KMS-11 (cell line): Measurements from ENCODE around the gene SEC24D.

ENCODE experiments used
- H2AFZ ChIP-seq: fragments of 200-600 bp; sonication (generic); 2 replicates; pipeline ENCODE4 v1.6.1; 2016; ENCODE audit warnings: antibody characterized with exemption, mixed run types, low read depth
- H3K27ac ChIP-seq: fragments of 200-600 bp; sonication (generic); 2 replicates; pipeline ENCODE4 v1.6.1; 2016; ENCODE audit warnings: mild to moderate bottlenecking, mixed run types
- H3K27me3 ChIP-seq: fragments of 200-600 bp; sonication (generic); 2 replicates; pipeline ENCODE4 v1.6.1; 2017; ENCODE audit warnings: mild to moderate bottlenecking, low read depth, mixed run types, moderate library complexity; ENCODE audit not compliant: insufficient read depth
- H3K36me3 ChIP-seq: fragments of 200-600 bp; sonication (generic); 2 replicates; pipeline ENCODE4 v1.6.1; 2017; ENCODE audit warnings: mild to moderate bottlenecking, mixed run types; ENCODE audit not compliant: insufficient read depth
- H3K4me1 ChIP-seq: fragments of 200-600 bp; sonication (generic); 2 replicates; pipeline ENCODE4 v1.6.1; 2016; ENCODE audit warnings: mild to moderate bottlenecking, low read depth, mixed run types; ENCODE audit not compliant: poor library complexity, severe bottlenecking
- H3K4me2 ChIP-seq: fragments of 200-600 bp; sonication (generic); 2 replicates; pipeline ENCODE4 v1.7.0; 2016; ENCODE audit warnings: mild to moderate bottlenecking, mixed run types
- H3K4me3 ChIP-seq: fragments of 200-600 bp; sonication (generic); IDR thresholded peaks from 2 replicates; pipeline ENCODE4 v1.6.1; 2017; ENCODE audit warnings: low read depth, low read length, mixed read lengths; ENCODE audit not compliant: insufficient read depth
- H3K79me2 ChIP-seq: fragments of 200-600 bp; sonication (generic); 2 replicates; pipeline ENCODE4 v1.6.1; 2016; ENCODE audit warnings: low read depth, mixed run types; ENCODE audit not compliant: insufficient read depth
- H3K9ac ChIP-seq: fragments of 200-600 bp; sonication (generic); 2 replicates; pipeline ENCODE4 v1.6.1; 2016; ENCODE audit warnings: mild to moderate bottlenecking, mixed run types
- H4K20me1 ChIP-seq: fragments of 200-600 bp; sonication (generic); 2 replicates; pipeline ENCODE4 v1.6.1; 2016; ENCODE audit warnings: mild to moderate bottlenecking, mixed run types; ENCODE audit not compliant: insufficient read depth
- TF ChIP-seq, protein P1 (sequence below): fragments of 200-600 bp; sonication (generic); conservative IDR thresholded peaks from 2 replicates; pipeline ENCODE4 v1.6.1; 2017; ENCODE audit warnings: low read depth, mild to moderate bottlenecking, antibody characterized with exemption, low read length, moderate library complexity, mixed read lengths

SEC24D gene

DNA sequence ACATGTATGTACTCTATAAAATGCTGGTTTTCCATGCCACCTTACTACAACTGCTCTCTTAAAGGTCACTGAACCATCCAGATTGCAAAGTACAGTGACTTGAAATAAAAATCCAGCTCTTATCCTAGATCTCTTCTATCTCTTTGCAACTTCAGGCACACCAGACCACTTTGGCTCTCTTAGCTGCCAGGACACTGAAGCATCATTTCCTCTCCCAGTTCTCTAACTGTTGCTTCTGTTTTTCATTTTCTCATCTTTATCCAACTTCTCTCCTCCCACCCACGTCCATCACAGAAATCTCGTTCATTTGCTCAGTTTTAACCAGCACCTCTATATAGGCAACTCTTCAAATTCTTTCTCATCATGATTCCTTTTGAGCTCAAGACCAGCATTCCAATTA lies 76.4 kb downstream of the SEC24D start:
- Histone ChIP-seq H2AFZ (no peak overlapping the region), H4K20me1 (no peaks in the 10 kb centered on the region), H3K27ac (no peak overlapping the region), H3K4me3 (no peak overlapping the region), H3K9ac (no peak overlapping the region), H3K4me2 (peak overlapping the region; percentile 9; the same call in 1 of the 2 replicates), H3K79me2 (no peaks in the 10 kb centered on the region), H3K36me3 (0 out of 2 replicates have a peak, but pooled peaks cover 6% of the 10 kb centered on the region), H3K4me1 (peaks cover 29% of the 10 kb centered on the region), H3K27me3 (no peaks in the 10 kb centered on the region)
- TF ChIP-seq, protein P1, sequence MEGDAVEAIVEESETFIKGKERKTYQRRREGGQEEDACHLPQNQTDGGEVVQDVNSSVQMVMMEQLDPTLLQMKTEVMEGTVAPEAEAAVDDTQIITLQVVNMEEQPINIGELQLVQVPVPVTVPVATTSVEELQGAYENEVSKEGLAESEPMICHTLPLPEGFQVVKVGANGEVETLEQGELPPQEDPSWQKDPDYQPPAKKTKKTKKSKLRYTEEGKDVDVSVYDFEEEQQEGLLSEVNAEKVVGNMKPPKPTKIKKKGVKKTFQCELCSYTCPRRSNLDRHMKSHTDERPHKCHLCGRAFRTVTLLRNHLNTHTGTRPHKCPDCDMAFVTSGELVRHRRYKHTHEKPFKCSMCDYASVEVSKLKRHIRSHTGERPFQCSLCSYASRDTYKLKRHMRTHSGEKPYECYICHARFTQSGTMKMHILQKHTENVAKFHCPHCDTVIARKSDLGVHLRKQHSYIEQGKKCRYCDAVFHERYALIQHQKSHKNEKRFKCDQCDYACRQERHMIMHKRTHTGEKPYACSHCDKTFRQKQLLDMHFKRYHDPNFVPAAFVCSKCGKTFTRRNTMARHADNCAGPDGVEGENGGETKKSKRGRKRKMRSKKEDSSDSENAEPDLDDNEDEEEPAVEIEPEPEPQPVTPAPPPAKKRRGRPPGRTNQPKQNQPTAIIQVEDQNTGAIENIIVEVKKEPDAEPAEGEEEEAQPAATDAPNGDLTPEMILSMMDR: no peak

DNA sequence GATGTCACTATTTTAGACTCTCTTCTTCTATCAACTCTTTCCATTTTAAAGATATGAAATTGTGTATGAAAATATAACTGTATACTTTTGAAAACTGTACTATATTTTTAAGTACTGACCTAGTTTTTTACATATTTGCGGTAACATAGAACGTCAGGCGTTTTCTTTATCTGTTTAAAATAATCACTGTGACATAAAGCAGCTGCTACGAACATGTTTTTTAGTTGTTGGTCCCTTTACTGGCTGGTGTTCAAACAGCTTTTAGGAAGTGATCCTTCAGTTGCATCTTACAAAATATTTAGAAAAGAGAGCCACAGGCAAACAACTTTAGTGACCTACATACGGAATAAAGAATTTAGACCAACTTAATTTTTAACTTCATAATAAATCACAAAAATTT lies 77.6 kb downstream of the SEC24D start:
- H3K27ac ChIP-seq: no peak overlapping the region
- no peaks in the 10 kb centered on the region for H3K36me3 ChIP-seq
- no peak overlapping the region for H3K4me2 ChIP-seq
- H4K20me1 ChIP-seq: no peaks in the 10 kb centered on the region
- no peak overlapping the region for H2AFZ ChIP-seq
- H3K9ac ChIP-seq: no peak overlapping the region
- no peaks in the 10 kb centered on the region for H3K27me3 ChIP-seq
- H3K4me3 ChIP-seq: no peak overlapping the region
- TF ChIP-seq, protein P1: no peak
- H3K4me1 ChIP-seq: peaks cover 29% of the 10 kb centered on the region
- H3K79me2 ChIP-seq: no peaks in the 10 kb centered on the region

DNA sequence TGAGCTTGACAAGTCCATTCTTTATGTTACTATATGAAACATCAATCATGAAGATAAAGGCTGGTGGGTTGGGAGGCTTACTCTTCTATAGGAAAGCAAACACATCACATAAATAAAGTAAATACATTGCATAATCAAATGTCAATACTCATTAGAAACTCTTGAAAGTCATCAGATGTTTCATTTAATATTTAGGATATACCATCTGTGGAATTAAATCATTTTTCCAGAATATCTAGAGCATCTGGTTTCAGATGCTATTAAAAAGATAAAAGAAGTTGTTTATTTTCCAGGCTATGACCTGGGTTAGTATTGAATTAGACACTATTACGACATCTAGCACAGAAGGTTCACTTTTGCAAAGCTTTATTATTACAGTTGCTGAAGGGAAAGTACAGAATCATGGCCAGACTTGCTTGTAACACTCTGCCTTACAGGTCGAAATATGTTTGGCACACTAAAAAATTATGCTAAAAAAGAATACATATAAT lies 78.1 kb downstream of the SEC24D start:
- Histone ChIP-seq H3K4me1 (peaks cover 29% of the 10 kb centered on the region), H3K79me2 (no peaks in the 10 kb centered on the region), H3K4me3 (no peak overlapping the region), H4K20me1 (no peaks in the 10 kb centered on the region), H3K27ac (no peak overlapping the region), H3K4me2 (no peak overlapping the region), H3K9ac (no peak overlapping the region), H3K27me3 (no peaks in the 10 kb centered on the region), H3K36me3 (no peaks in the 10 kb centered on the region), H2AFZ (no peak overlapping the region)
- TF ChIP-seq, protein P1: no peak

DNA sequence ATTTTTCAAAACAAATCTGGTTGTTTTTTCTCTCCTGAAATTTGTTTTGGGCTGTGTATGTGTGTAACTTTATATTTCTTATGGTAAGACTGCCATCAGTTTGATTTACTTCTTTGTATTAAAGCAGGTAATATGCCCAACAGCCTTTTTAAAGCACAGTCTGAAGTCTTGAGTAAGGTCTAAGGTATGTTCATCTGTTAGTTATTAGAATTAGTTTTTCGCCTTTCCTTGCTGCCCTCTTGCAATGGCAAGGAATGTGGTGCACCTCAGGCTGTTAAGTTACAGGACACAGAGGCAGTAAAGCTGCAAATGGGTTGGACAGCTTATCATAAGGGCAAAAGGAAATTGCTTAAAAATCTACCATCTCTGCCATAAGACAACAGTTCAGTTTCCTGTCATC lies 79.0 kb downstream of the SEC24D start:
- H4K20me1 ChIP-seq: no peaks in the 10 kb centered on the region
- H3K9ac ChIP-seq: no peak overlapping the region
- no peaks in the 10 kb centered on the region for H3K27me3 ChIP-seq
- TF ChIP-seq, protein P1: no peak
- H3K4me1 ChIP-seq: peaks cover 29% of the 10 kb centered on the region
- no peaks in the 10 kb centered on the region for H3K36me3 ChIP-seq
- no peak overlapping the region for H3K27ac ChIP-seq
- no peaks in the 10 kb centered on the region for H3K79me2 ChIP-seq
- H3K4me3 ChIP-seq: no peak overlapping the region
- no peak overlapping the region for H3K4me2 ChIP-seq
- H2AFZ ChIP-seq: no peak overlapping the region
